ENCODE results near the gene APIP.

The APIP gene

GRCh38 chr11:34881900-34882299 is 34.3 kb downstream of the APIP start:
- no peak for DNase-seq

DNA sequence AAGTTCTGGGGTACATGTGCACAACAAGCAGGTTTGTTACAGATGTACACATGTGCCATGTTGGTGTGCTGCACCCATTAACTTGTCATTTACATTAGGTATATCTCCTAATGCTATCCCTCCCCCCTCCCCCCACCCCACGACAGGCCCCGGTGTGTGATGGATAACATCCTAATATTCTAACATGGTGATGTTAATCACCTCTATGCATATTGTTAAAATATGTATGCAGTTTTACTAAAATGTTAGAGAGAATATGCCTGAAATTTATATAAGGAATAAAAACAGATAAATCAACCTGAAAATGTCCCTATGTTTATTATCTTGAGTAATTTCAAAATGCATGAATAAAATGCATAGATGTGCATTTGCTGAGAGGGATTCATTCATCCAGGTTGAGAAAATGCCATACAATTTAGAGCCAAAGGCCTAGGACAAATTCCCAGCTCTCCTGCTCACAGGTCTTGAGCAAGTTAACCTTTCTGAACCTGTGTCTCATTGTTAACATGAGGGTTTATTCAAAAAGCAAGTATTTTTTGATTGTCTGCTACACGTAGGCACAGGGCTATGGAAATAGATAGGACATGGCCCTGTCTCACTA is 38.7 kb downstream of the APIP start:
- DNase-seq, result no peak

DNA sequence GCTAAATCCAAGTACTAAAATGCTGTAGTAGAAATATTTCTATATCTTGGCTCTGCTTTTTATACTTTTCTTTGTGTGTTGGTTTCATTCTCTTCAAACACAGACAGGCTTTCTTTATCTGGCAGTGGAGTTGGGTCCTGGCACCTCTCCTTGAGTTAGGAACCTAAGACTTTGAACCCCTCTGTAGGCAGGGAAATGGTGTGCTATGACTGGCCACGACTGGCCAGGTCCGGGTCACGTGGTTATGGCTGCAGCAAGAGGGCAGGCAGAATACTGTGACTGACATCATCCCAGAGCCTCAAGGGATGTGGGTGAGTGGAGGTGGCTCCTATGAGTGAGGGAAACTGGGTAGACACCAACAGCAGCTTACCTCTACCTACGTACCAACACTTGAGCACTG is 42.0 kb downstream of the APIP start:
- no peak for DNase-seq

- DNase-seq, result no peak
Measured at GRCh38 chr11:34870548-34871196, 45.5 kb downstream of the APIP start.

DNA sequence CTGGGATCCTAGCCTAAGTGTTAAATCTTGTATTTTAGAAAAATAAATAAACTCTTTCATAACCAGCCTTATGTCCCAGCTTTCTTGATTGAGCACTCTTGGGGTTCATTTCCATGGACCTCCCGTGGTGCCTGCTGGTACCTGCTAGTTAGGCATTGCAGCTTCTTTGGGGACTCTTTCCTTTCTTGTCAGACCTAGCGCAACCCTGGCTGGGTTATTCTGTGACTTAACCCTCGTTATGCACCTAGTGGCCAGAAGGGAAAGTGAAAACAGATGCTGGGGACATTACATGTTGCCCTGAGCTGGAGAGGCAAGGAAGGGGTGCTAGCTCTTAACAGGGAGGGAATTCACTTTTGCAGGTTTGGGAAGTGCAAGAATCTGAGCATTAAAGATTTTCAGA is 46.8 kb downstream of the APIP start:
- no peak for DNase-seq

DNA sequence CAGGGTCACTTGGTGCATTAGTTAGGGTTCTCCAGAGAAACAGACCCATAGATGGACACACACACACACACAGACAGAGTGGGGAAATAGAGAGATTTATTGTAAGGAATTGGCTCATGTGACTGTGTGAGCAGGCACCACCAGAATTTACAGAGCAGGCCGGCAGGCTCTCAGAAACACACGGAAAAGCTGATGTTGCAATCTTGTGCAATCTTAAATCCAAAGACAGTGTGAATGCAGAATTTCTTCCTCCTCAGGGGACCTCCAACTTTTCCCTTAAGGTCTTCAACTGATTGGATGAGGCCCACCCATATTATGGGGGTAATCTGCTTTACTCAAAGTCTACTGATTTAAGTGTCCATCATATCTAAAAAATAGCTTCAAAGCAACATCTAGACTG is 49.8 kb downstream of the APIP start:
- no peak for DNase-seq

- no peak for DNase-seq
Measured at GRCh38 chr11:34865261-34865660, 50.9 kb downstream of the APIP start.

GRCh38 chr11:34864424-34864823 is 51.8 kb downstream of the APIP start:
- DNase-seq, result no peak

GRCh38 chr11:34863048-34863447 is 53.1 kb downstream of the APIP start:
- DNase-seq, result no peak

DNA sequence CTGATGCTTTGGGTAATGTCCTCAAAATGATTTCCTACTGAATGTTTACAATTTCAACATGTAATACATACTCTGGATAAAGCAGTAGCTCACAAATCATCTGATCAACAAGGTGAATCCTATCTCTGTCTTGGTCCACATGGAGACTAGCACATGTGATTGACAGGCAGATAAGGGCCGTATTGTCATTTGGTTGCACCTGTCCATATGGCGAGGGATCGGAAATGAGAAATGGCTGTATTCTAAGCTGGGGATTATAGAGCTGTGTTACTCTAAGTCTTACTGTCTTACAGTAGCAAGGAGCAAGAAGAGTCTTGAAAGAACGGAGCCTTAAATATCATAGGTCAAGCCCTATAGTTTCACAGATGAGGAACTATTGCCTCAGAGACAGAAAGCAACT is 55.7 kb downstream of the APIP start:
- DNase-seq, result no peak

DNA sequence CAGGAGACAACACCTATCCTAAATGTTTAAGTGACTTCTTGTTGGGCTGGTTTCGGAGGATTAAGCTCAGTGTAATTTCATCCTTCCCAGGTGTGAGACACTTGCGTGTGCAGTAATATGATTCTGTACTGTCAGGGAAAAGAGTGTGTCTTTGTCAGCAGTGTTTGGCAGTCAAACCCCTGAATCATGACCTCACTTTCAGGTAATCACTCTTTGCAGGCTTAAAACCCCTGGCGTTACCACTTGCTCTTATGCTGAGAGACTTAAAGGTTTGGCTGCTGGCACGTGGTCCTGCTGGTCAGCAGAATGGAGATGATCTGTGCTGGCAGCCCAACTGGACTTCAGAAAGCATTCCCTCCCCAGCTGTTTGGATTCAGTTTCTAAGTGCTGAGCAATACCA is 56.1 kb downstream of the APIP start:
- no peak for DNase-seq

- no peak for DNase-seq
Measured at GRCh38 chr11:34859496-34859895, 56.7 kb downstream of the APIP start.

DNA sequence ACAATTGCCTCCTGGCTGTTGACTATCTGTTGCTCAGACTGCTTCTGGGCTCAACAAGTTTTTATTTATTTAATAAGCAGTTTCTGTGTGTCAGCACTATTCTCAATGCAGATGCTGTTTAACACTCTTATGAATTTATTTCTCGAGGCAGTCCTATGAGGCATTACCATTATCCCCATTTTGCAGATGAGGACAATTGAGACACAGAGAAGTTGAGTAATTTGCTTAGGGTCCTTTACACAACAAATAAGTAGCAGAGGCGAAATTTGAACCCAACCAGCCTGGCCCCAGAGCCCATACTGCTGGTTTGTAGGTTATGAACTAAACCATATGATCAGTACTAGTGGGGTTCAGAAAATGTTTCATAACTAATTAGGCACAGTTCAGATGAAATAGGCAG is 58.7 kb downstream of the APIP start:
- DNase-seq, result no peak

- DNase-seq, result no peak
Measured at GRCh38 chr11:34856251-34856650, 59.9 kb downstream of the APIP start.

GRCh38 chr11:34855754-34856095 is 60.5 kb downstream of the APIP start:
- no peak for DNase-seq

GRCh38 chr11:34855021-34855753 is 61.0 kb downstream of the APIP start:
- no peak for DNase-seq

DNA sequence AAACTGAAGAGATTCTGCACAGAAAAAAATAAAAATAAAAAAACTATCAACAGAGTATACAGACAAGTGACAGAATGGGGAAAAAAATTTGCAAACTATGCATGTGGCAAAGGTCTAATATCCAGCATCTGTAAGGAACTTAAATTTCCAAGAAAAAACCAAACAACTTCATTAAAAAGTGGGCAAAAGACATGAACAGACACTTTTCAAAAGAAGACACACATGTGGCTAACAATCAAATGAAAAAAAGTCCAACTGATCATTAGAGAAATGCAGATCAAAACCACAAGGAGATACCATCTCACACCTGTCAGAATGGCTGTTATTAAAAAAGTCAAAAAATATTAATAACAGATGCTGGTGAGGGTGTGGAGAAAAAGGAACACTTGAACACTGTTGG is 64.3 kb downstream of the APIP start:
- no peak for DNase-seq

GRCh38 chr11:34850334-34850733 is 65.8 kb downstream of the APIP start:
- no peak for DNase-seq

DNA sequence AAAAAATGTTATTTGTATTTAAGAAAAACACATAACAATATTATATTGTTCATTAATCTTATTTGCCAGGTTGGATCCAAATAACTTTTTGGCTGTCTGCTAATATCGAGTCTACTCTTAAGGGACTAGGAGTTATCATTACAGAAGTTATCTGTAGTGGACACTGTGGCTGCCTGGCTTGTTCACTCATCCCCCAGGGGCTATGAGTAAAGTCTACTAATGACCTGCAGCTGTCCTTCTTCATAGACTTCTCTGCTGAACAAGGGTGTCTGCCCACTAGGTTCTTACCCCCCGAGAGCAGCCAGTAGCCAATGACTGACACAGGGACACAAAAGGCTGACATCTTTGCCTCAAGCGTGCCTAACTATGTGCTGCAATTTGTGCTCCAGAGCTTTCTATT is 69.7 kb downstream of the APIP start:
- DNase-seq, result no peak

DNA sequence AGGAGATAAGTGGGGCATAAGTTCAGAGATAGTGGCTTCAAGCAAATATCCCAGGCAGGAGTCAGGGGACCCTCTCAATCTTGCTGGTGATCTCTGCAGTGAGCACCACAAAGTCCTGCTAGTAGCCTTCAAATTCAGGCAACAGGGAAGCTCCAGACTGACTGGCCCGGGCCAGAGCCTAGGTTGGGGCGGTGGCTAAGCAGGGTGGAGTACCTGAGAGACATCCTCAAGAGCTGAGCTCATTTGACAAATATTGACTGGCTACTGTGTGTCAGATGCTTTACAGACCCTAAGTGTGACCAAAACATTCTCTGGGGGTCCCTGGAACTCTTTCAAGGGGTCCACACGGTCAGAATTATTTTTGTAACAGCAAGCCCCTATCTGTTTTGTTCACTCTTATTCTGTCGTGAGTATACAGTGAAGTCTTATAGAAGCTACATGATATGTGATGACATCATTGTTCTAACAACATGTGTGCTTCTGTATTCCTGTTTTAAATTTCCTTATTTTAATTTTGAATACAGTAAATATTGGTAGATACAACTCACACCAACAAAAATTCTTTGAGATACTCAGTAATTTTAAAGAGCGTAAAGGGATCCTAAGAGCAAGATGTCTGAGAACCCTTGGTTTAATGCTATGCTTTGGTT is 71.6 kb downstream of the APIP start:
- no peak for DNase-seq

DNA sequence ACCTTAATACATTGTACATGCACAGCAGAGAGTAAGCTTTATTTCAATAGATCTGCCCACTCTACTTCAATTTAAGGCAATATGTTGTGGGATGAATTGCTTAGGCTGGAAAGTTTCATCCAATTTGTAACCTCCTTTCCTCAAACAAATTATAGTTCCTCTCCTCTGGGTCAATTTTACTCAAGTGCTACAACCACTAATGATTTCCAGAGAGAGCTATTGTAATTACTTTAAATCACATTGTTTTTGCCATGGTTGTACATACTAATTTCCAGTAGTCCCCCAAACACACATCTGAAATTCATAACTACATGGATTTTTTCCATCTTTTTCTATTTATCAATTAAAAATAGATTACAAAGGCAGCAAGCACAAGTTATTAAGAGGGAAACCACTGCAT is 72.9 kb downstream of the APIP start:
- no peak for DNase-seq

DNA sequence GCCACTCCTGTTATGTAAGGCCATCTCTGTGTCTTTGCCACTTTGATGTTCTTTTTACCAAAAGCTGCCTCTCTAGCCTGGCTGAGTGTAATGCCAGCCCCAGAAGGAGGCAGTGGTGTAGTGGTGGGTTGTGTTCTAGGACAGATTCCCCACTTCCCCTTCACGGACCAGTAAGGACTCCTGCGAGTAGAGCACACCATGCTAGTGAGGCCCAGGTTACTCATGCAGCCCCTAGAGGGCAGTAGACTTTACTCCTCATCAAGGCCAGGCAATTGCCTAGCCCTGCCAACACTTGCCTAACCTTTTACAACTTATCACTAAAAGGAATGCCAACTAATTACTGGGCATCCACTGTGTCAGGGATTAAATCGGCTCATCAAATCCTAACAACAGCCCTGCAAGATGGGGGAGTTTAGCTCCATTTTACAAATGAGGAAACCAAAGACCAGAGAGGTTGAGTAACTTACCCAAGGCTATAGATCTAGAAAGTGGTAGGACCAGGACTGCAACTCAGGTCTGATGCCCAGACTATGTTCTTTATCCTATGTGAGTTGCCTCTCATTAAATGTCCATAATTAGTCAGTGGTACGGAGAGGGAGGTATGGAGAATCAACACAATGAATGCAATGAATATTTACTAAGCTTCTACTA is 75.3 kb downstream of the APIP start:
- DNase-seq, result peak; percentile 26

DNA sequence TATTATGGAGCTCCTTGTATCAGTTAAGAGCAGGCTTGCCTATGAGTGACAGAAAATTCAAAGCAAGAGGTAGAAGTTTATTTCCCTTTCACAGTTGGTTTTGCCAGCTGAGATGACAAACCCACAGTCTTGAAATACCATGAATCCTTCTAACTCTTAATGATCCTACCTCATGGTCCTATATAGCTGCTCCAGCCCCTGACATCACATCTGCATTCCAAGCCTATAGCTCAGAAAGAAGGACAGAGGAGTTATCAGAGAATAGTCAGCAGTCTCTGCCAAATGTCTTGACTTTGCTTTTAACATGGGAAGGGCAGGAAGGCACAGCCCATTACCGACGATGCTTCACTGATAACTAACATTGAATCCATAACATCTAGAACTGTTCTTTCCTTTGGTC is 76.2 kb downstream of the APIP start:
- DNase-seq, result no peak
